Superior temporal gyrus (tissue), 1 donor: ENCODE measurements around the gene FEV.

Experiments used
- DNase-seq: peaks from one replicate; pipeline ENCODE4 v3.0.0-alpha.2; 2016; ENCODE audit errors: extremely low spot score

The FEV gene

GRCh38 chr2:218993345-218994315 is 8.6 kb upstream of the FEV start, which contains the start of gene CRYBA2:
TSS of gene CRYBA2 (minus strand) at chr2:218993422. CDS start at chr2:218993176, 246 bp downstream.
- DNase-seq, result no peak

- DNase-seq, result no peak
Observed at GRCh38 chr2:218992703-218993344, 7.8 kb upstream of the FEV start.

GRCh38 chr2:218992196-218992595 is 7.2 kb upstream of the FEV start:
- no peak for DNase-seq

GRCh38 chr2:218991674-218992168 is 6.7 kb upstream of the FEV start:
- no peak for DNase-seq

- DNase-seq, result no peak
Observed at GRCh38 chr2:218990612-218991011, 5.6 kb upstream of the FEV start.

- DNase-seq, result no peak
Observed at GRCh38 chr2:218990052-218990451, 5.1 kb upstream of the FEV start.

- no peak for DNase-seq
Observed at GRCh38 chr2:218988650-218989049, 3.7 kb upstream of the FEV start.

GRCh38 chr2:218988164-218988563 is 3.2 kb upstream of the FEV start:
- no peak for DNase-seq

GRCh38 chr2:218986148-218986761 is 1.3 kb upstream of the FEV start:
- DNase-seq, result no peak

- no peak for DNase-seq
Observed at GRCh38 chr2:218985325-218986091, 524 bp upstream of the FEV start.

GRCh38 chr2:218984239-218985020 is 554 bp downstream of the FEV start:
- DNase-seq, result no peak

- DNase-seq, result no peak
Observed at GRCh38 chr2:218983934-218984238, 1.1 kb downstream of the FEV start.

GRCh38 chr2:218983263-218983933 is 1.6 kb downstream of the FEV start:
- no peak for DNase-seq

- no peak for DNase-seq
Observed at GRCh38 chr2:218982586-218983262, 2.3 kb downstream of the FEV start.

GRCh38 chr2:218981881-218982585 is 3.0 kb downstream of the FEV start:
- no peak for DNase-seq

- DNase-seq, result no peak
Observed at GRCh38 chr2:218981390-218981880, 3.5 kb downstream of the FEV start.

- no peak for DNase-seq
Observed at GRCh38 chr2:218980735-218981389, 4.1 kb downstream of the FEV start.
